Lower leg skin (tissue), 3 donors: ENCODE measurements around the gene RAD21L1.

Experiments
- POLR2A ChIP-seq, 2 donors: fragments of 450-650 bp; IDR thresholded peaks; one replicate each; pipeline ENCODE4 v1.6.1; 2016 to 2017; ENCODE audit warnings: antibody characterized with exemption in 2 of 2, mild to moderate bottlenecking in 1 of 2, moderate library complexity in 1 of 2
- TF ChIP-seq, protein P1 (sequence below), 3 donors: fragments of 450-650 bp; IDR thresholded peaks; one replicate each; pipeline ENCODE4 v1.5.1; 2016; ENCODE audit warnings: antibody characterized with exemption in 3 of 3, mild to moderate bottlenecking in 3 of 3, moderate library complexity in 2 of 3

DNA sequence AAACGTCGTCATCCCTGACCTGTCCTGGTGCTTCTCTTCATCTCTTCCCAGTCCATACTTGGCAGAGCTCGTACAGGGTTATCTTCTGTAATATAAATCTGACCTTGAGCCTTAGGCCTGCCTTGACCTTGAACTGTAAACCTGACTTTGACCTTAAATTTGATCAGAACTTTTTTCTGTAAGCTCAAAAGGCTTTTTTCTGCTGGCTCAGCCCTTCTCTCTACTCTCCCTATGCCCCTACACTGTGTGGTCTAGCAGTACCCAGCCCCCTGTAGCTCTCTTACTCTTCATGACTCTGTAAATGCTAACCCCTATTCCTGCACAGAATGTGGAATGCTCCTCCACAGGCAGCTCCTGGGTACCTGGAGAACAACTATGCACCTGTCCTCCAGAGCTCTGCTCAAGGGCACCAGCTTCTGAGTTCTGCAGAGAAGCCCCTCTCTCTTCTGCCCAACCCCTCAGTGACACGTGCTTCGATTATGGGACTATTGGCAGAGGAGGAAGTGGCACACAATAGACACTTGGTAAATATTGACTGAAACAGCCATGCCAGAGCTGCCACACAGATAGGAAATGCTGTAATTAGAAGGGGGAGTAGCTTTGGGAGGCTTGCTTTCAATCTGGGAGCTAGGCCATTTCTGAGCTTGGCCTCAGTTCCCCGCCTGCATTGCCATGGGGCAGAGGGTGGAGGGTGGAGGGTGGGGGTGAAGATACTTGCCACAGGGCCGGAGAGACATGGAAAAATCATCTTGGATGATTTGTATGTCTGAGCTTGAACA lies 55.6 kb downstream of the RAD21L1 start:
- TF ChIP-seq, protein P1, sequence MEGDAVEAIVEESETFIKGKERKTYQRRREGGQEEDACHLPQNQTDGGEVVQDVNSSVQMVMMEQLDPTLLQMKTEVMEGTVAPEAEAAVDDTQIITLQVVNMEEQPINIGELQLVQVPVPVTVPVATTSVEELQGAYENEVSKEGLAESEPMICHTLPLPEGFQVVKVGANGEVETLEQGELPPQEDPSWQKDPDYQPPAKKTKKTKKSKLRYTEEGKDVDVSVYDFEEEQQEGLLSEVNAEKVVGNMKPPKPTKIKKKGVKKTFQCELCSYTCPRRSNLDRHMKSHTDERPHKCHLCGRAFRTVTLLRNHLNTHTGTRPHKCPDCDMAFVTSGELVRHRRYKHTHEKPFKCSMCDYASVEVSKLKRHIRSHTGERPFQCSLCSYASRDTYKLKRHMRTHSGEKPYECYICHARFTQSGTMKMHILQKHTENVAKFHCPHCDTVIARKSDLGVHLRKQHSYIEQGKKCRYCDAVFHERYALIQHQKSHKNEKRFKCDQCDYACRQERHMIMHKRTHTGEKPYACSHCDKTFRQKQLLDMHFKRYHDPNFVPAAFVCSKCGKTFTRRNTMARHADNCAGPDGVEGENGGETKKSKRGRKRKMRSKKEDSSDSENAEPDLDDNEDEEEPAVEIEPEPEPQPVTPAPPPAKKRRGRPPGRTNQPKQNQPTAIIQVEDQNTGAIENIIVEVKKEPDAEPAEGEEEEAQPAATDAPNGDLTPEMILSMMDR (IDR thresholded peaks at IDR 0.05) = no peak
- TF ChIP-seq POLR2A (IDR thresholded peaks at IDR 0.05) = no peak
